GM10847 (cell line): ENCODE data around the gene UGT1A6.

Source experiments
- POLR2A ChIP-seq: IDR thresholded peaks from 2 replicates; pipeline ENCODE4 v1.6.1; 2011; ENCODE audit not compliant: insufficient read length; ENCODE audit errors: extremely low read depth

UGT1A6 gene

GRCh38 chr2:233692648-233693047, at the start of gene UGT1A6:
Gene UGT1A6, plus strand, starts transcription at chr2:233692890. Its CDS starts 115 bp downstream, at chr2:233693005.
- TF ChIP-seq POLR2A, result no peak

GRCh38 chr2:233643128-233643527, 49.6 kb upstream of the UGT1A6 start:
- no peak for TF ChIP-seq POLR2A

DNA sequence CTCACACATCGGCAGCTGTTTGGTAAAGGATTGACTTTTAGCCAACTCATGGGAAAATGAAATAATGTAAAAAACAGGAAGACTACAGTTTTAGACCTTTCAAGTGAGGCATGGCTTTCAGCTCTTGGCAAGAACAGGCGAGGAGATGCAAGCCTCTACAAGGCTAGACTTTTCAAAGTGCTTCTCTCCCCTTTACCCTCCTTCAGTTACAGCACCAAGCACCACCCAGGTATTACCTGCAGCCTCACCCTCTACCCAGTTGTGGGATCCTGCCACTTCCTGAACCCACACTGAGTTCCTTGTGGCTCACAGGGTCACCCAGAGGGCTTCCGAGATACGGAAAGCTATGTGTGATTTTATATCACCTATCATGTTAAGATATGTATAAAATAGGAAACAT, 41.7 kb upstream of the UGT1A6 start:
- no peak for TF ChIP-seq POLR2A

- TF ChIP-seq POLR2A, result no peak
Observed at GRCh38 chr2:233651430-233651829, 41.3 kb upstream of the UGT1A6 start.

GRCh38 chr2:233654501-233654900, 38.2 kb upstream of the UGT1A6 start:
- TF ChIP-seq POLR2A, result no peak

DNA sequence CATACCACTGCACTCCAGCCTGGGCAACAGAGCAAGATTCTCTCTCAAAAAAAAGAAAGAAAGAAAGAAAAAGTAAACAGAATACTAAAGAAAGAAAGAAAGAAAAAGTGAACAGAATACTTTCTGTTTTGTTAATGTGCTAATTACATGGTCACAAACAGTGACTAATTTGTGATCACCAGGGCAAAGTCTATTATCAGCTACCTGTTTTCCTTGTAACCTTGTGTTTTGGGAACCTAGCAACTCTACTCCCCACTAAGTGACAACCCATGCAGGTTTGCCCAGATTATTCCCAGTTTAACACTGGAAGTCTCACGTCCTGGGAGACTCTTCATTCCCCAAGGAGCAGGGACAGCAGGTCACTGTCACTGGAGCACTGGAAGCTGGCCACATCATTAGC, 37.6 kb upstream of the UGT1A6 start:
- TF ChIP-seq POLR2A, result no peak

DNA sequence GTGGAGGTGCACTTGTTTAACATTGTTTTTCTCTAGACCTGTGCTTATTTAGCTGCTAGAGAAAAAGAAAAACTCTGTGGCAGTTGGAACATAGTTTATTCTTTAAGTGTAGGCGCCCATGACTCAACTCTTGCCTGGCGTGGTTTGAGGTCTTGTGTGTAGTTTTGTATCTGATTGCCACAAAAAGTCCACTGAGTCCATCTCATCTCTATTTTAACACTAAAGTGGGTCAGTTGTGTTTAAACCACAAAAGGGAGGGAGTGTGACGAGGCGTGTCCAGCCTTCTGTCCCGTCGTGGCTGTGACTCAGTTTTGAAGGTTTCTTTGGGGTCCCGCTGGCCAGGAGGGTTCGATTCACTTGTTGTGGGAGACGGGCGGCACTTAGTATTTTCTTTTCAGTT, 36.2 kb upstream of the UGT1A6 start:
- TF ChIP-seq POLR2A, result no peak

GRCh38 chr2:233658610-233659009, 34.1 kb upstream of the UGT1A6 start:
- no peak for TF ChIP-seq POLR2A

- TF ChIP-seq POLR2A, result no peak
Observed at GRCh38 chr2:233663911-233664310, 28.8 kb upstream of the UGT1A6 start.

GRCh38 chr2:233668605-233669260, 24.0 kb upstream of the UGT1A6 start:
- no peak for TF ChIP-seq POLR2A

- no peak for TF ChIP-seq POLR2A
Observed at GRCh38 chr2:233671290-233672161, 21.2 kb upstream of the UGT1A6 start, which contains the start of gene UGT1A9. Gene UGT1A9, plus strand, starts transcription at chr2:233671898. Its CDS starts 37 bp downstream, at chr2:233671935.

DNA sequence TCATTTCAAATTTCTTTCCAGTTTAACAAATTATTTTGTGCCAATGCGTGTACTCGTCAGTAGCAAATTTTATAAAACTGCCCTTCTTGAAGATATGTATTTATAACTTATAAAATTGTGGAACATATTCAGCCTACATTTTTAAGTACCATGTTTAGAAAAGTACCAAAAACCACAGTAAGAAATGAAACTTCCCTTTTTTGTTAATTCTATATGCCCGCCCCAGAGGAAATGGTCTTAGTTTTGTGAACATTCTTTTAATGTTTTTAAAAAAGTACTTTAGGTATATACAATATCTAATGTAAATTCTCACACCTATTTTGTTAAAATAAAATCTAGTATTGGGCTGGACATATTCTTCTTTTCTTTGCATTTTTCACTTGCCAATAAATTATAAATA, 19.8 kb upstream of the UGT1A6 start:
- no peak for TF ChIP-seq POLR2A

GRCh38 chr2:233673896-233674295, 18.8 kb upstream of the UGT1A6 start:
- TF ChIP-seq POLR2A, result no peak

GRCh38 chr2:233674314-233674713, 18.4 kb upstream of the UGT1A6 start:
- TF ChIP-seq POLR2A, result no peak

DNA sequence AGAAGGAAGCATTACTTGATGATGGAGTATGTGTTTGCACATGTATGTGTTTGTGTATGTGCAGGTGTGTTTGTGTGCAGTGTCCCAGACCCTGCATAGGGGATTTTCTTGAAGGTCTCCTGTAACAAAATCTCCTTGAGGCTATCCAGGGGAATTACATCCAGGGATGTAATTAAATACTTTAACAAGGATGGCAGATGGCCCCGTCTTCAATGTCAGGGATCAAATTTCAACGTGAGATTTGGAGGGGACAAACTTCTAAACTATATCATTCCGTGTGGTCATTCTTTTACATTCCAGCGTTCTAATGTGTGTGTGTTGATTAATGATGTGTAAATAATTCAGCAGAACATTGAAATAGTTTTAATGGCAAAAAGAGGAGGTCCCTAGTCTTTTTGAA, 17.7 kb upstream of the UGT1A6 start:
- TF ChIP-seq POLR2A, result no peak

- no peak for TF ChIP-seq POLR2A
Observed at GRCh38 chr2:233676046-233676445, 16.6 kb upstream of the UGT1A6 start.
